HepG2 (cell line): ENCODE results near the gene ZNF511. TPM values are rescaled to one million over a fixed set of nuclear protein-coding genes. Genes with fewer than 3 reads are reported as not detected.
A peak's percentile ranks its signal among the peaks of the same experiment; 100 is the strongest.

ENCODE experiments used
- ARNTL ChIP-seq: sonication (generic); formaldehyde crosslinking; IDR thresholded peaks from 2 replicates; pipeline ENCODE4 v1.4.0; 2020; ENCODE audit warnings: mild to moderate bottlenecking, missing genetic modification reagents
- BHLHE40 ChIP-seq: IDR thresholded peaks from 2 replicates; pipeline ENCODE4 v1.6.1; 2011; ENCODE audit warnings: low read length, improper control_type of control experiment
- CHCHD3 ChIP-seq: sonication (generic); formaldehyde crosslinking; IDR thresholded peaks from 2 replicates; pipeline ENCODE4 v1.8.0; 2022; ENCODE audit warnings: mild to moderate bottlenecking, missing genetic modification reagents, moderate library complexity
- E2F2 ChIP-seq: sonication (generic); formaldehyde crosslinking; IDR thresholded peaks from 2 replicates; pipeline ENCODE4 v1.4.0; 2020; ENCODE audit warnings: missing genetic modification reagents, borderline replicate concordance
- GATA4 ChIP-seq: sonication (generic); IDR thresholded peaks from 2 replicates; pipeline ENCODE4 v1.6.1; 2016; ENCODE audit warnings: antibody characterized with exemption, low read depth, borderline replicate concordance
- MAX ChIP-seq: IDR thresholded peaks from 2 replicates; pipeline ENCODE4 v1.6.1; 2012; ENCODE audit warnings: inconsistent platforms
- MIER2 ChIP-seq: IDR thresholded peaks from 2 replicates; pipeline ENCODE4 v1.6.1; 2016; ENCODE audit warnings: missing biosample characterization, missing genetic modification reagents
- MTA1 ChIP-seq: sonication (generic); formaldehyde crosslinking; IDR thresholded peaks from 2 replicates; pipeline ENCODE4 v1.4.0; 2020; ENCODE audit warnings: missing genetic modification reagents, mild to moderate bottlenecking, borderline replicate concordance
- MYC ChIP-seq: sonication (generic); formaldehyde crosslinking; IDR thresholded peaks from 2 replicates; pipeline ENCODE4 v1.9.0; 2021; ENCODE audit warnings: missing genetic modification reagents, borderline replicate concordance
- NR2F6 ChIP-seq, 2 experiments: IDR thresholded peaks; 2 replicates each; pipeline ENCODE4 v1.6.1; 2016; ENCODE audit warnings: antibody characterized with exemption in 1 of 2, mild to moderate bottlenecking in 1 of 2
- POGK ChIP-seq: sonication (generic); formaldehyde crosslinking; conservative IDR thresholded peaks from 2 replicates; pipeline ENCODE4 v1.8.0; 2022; ENCODE audit warnings: mild to moderate bottlenecking, moderate library complexity, missing genetic modification reagents
- POLR2AphosphoS5 ChIP-seq: IDR thresholded peaks from 2 replicates; pipeline ENCODE4 v1.6.1; 2012; ENCODE audit warnings: low read depth, low read length
- SALL1 ChIP-seq: sonication (generic); formaldehyde crosslinking; IDR thresholded peaks from 2 replicates; pipeline ENCODE4 v1.8.0; 2022; ENCODE audit warnings: mild to moderate bottlenecking, missing genetic modification reagents
- SALL2 ChIP-seq: sonication (generic); formaldehyde crosslinking; IDR thresholded peaks from 2 replicates; pipeline ENCODE4 v1.8.1; 2023; ENCODE audit warnings: mild to moderate bottlenecking, missing genetic modification reagents, inconsistent platforms
- SAP130 ChIP-seq: IDR thresholded peaks from 2 replicates; pipeline ENCODE4 v1.6.1; 2016; ENCODE audit warnings: low read depth
- ZBTB8A ChIP-seq: sonication (generic); formaldehyde crosslinking; IDR thresholded peaks from 2 replicates; pipeline ENCODE4 v1.4.0; 2020; ENCODE audit warnings: mild to moderate bottlenecking, low read depth, missing genetic modification reagents, borderline replicate concordance
- ZNF121 ChIP-seq: sonication (generic); formaldehyde crosslinking; IDR thresholded peaks from 2 replicates; pipeline ENCODE4 v1.5.0; 2020; ENCODE audit warnings: mild to moderate bottlenecking, missing genetic modification reagents
- ZNF232 ChIP-seq: sonication (generic); formaldehyde crosslinking; IDR thresholded peaks from 2 replicates; pipeline ENCODE4 v1.4.0; 2020; ENCODE audit warnings: missing genetic modification reagents, borderline replicate concordance
- ZNF264 ChIP-seq: sonication (generic); formaldehyde crosslinking; IDR thresholded peaks from 2 replicates; pipeline ENCODE4 v1.4.0; 2020; ENCODE audit warnings: missing genetic modification reagents
- ZNF446 ChIP-seq: sonication (generic); formaldehyde crosslinking; IDR thresholded peaks from 2 replicates; pipeline ENCODE4 v1.5.0; 2020; ENCODE audit warnings: mild to moderate bottlenecking, missing genetic modification reagents
- ZNF564 ChIP-seq: sonication (generic); formaldehyde crosslinking; IDR thresholded peaks from 2 replicates; pipeline ENCODE4 v1.8.1; 2023; ENCODE audit warnings: mild to moderate bottlenecking, missing genetic modification reagents
- ZNF644 ChIP-seq: IDR thresholded peaks from 2 replicates; pipeline ENCODE4 v1.6.1; 2016; ENCODE audit warnings: low read depth
- ZNF724P ChIP-seq: sonication (generic); formaldehyde crosslinking; IDR thresholded peaks from 2 replicates; pipeline ENCODE4 v1.8.0; 2022; ENCODE audit warnings: missing genetic modification reagents, borderline replicate concordance
- polyA plus RNA-seq, 8 experiments: library from polyadenylated mRNA; depleted of rRNA in 3 of 8; stranded (reverse) in 7 of 8; unstranded in 1 of 8; fragments of >200 nt; fragmentation: Illumina TruSeq in 4 of 8; extraction: Trizol in 4 of 8; gene quantifications; 2 replicates each; pipeline versions ENCODE4 v1.2.1 to v1.2.3, GENCODE V29; 2011 to 2016; ENCODE audit warnings: low read depth in 4 of 8, missing spikeins in 1 of 8, mixed read lengths in 1 of 8; ENCODE audit not compliant: insufficient read depth in 1 of 8
- total RNA-seq, 5 experiments: library from RNA; depleted of rRNA; stranded (reverse); fragments of >200 nt; fragmentation: Illumina TruSeq; extraction: Trizol; gene quantifications; 2 replicates each; pipeline ENCODE4 v1.2.3, GENCODE V29; 2016; ENCODE audit warnings: low read depth in 1 of 5
- TF ChIP-seq, protein P1 (sequence below): IDR thresholded peaks from 2 replicates; pipeline ENCODE4 v1.6.1; 2016; ENCODE audit warnings: mild to moderate bottlenecking

The ZNF511 gene
- total and polyA plus RNA-seq, 2 of the 13 experiments (the other 11 are each of a cell fraction or from before 2014, with no cell fraction given), result 35.6 to 66.4 TPM

- no peak for TF ChIP-seq ZNF264 (CRISPR knock-in tag)
- TF ChIP-seq CHCHD3, result 0 out of 2 replicates have a peak, but pooled peaks have one; percentile 65
- TF ChIP-seq ZNF724P (CRISPR knock-in tag), result 0 out of 2 replicates have a peak, but pooled peaks have one; percentile 59
- no peak for TF ChIP-seq ZBTB8A (CRISPR knock-in tag)
- TF ChIP-seq GATA4, result 0 out of 2 replicates have a peak, but pooled peaks have one; percentile 48
- TF ChIP-seq ZNF446 (CRISPR knock-in tag), result 0 out of 2 replicates have a peak, but pooled peaks have one; percentile 62
- TF ChIP-seq ARNTL, result peak; percentile 50
- TF ChIP-seq POLR2AphosphoS5, result no peak
- peak; percentile 7; the same call in 1 of the 2 replicates for TF ChIP-seq ZNF232 (CRISPR knock-in tag)
- 0 out of 2 replicates have a peak, but pooled peaks have one; percentile 0 for TF ChIP-seq ZNF121 (CRISPR knock-in tag)
- TF ChIP-seq MAX, result peak; percentile 78
- TF ChIP-seq BHLHE40, result 0 out of 2 replicates have a peak, but pooled peaks have one; percentile 1
- TF ChIP-seq MYC (CRISPR knock-in tag), result peak; percentile 32; the same call in 1 of the 2 replicates
- TF ChIP-seq ZNF564 (CRISPR knock-in tag), result no peak
- TF ChIP-seq, protein P1, sequence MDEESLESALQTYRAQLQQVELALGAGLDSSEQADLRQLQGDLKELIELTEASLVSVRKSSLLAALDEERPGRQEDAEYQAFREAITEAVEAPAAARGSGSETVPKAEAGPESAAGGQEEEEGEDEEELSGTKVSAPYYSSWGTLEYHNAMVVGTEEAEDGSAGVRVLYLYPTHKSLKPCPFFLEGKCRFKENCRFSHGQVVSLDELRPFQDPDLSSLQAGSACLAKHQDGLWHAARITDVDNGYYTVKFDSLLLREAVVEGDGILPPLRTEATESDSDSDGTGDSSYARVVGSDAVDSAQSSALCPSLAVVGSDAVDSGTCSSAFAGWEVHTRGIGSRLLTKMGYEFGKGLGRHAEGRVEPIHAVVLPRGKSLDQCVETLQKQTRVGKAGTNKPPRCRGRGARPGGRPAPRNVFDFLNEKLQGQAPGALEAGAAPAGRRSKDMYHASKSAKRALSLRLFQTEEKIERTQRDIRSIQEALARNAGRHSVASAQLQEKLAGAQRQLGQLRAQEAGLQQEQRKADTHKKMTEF, result peak; percentile 13; the same call in 1 of the 2 replicates
- no peak for TF ChIP-seq E2F2
- 0 out of 2 replicates have a peak, but pooled peaks have one; percentile 56 for TF ChIP-seq MTA1 (CRISPR knock-in tag)
- TF ChIP-seq SAP130 (CRISPR knock-in tag), result 0 out of 2 replicates have a peak, but pooled peaks have one; percentile 8
- TF ChIP-seq ZNF644 (CRISPR knock-in tag), result peak; percentile 2; the same call in 1 of the 2 replicates
- no peak for TF ChIP-seq NR2F6 (IDR thresholded peaks at IDR 0.05)
- TF ChIP-seq NR2F6 (CRISPR knock-in tag; IDR thresholded peaks at IDR 0.05), result no peak
- no peak for TF ChIP-seq MIER2
- peak; percentile 65 for TF ChIP-seq SALL1 (CRISPR knock-in tag)
- 0 out of 2 replicates have a peak, but pooled peaks have one; percentile 52 for TF ChIP-seq POGK
- peak; percentile 30; the same call in 1 of the 2 replicates for TF ChIP-seq SALL2 (CRISPR knock-in tag)
These were observed 51.4 kb downstream of the ZNF511 start (continued) for GRCh38 chr10:133359972-133360610.
